Ovary (tissue), 9 donors: ENCODE measurements around the gene NDST4. TPM values are rescaled to one million over a fixed set of nuclear protein-coding genes. Genes with fewer than 3 reads are reported as not detected.

ENCODE experiments used
- DNase-seq, 5 donors: peaks; one replicate each; pipeline ENCODE4 v3.0.0-alpha.2; 2019 to 2020
- H3K27ac ChIP-seq, 2 donors: fragments of 200-600 bp; one replicate each; pipeline versions ENCODE4 v1.5.1 to v1.8.0; 2019 to 2022
- H3K27me3 ChIP-seq: fragments of 200-600 bp; one replicate; pipeline ENCODE4 v1.8.0; 2022
- H3K36me3 ChIP-seq: fragments of 200-600 bp; sonication (generic); one replicate; pipeline ENCODE4 v1.5.1; 2019
- H3K4me1 ChIP-seq: one replicate; pipeline ENCODE4 v1.8.1; 2013; ENCODE audit warnings: mild to moderate bottlenecking, moderate library complexity; ENCODE audit not compliant: insufficient read depth
- H3K4me3 ChIP-seq: fragments of 200-600 bp; sonication (generic); one replicate; pipeline ENCODE4 v1.5.1; 2017
- H3K9me3 ChIP-seq, 2 donors: fragments of 200-600 bp in 1 of 2; sonication (generic) in 1 of 2; one replicate each; pipeline versions ENCODE4 v1.5.1 to v1.8.1; 2013 to 2019; ENCODE audit warnings: mild to moderate bottlenecking in 1 of 2, moderate library complexity in 1 of 2
- CTCF ChIP-seq, 3 donors: fragments of 450-650 bp in 2 of 3; fragments of 200-600 bp in 1 of 3; IDR thresholded peaks; one replicate each; pipeline versions ENCODE4 v1.5.1 to v1.8.0; 2016 to 2022; ENCODE audit warnings: antibody characterized with exemption in 3 of 3, mild to moderate bottlenecking in 1 of 3
- EP300 ChIP-seq: sonication (generic); formaldehyde crosslinking; IDR thresholded peaks from one replicate; pipeline ENCODE4 v1.6.1; 2017; ENCODE audit warnings: antibody characterized with exemption
- POLR2A ChIP-seq: fragments of 450-650 bp; IDR thresholded peaks from one replicate; pipeline ENCODE4 v1.6.1; 2017; ENCODE audit warnings: antibody characterized with exemption, mild to moderate bottlenecking, moderate library complexity
- WGBS, 3 donors: extraction: QIAGEN DNeasy Blood & Tissue Kit in 1 of 3; methylation state at CpG; one replicate each; pipeline versions ENCODE4 v1.1.5 to v1.1.7; 2013 to 2017; 5-methylcytosine and 5-hydroxymethylcytosine counted together
- intact Hi-C, 4 donors: fragments of 100-400 bp; cut with DNase I; formaldehyde crosslinking; loops; one replicate each; pipeline versions ENCODE4 v1.11.0 to v1.15.1; 2022 to 2023
- polyA plus RNA-seq, 2 donors: library from polyadenylated mRNA; stranded (reverse); fragments of 200-250 nt in 1 of 2; fragments of 350-450 nt in 1 of 2; fragmentation: Illumina TruSeq in 1 of 2; extraction: RNeasy Lipid Tissue Mini Kit (QIAGEN cat#74804) in 1 of 2; gene quantifications; one replicate each; pipeline ENCODE4 v1.2.3, GENCODE V29; 2013 to 2014
- total RNA-seq, 7 donors: library from RNA; depleted of rRNA in 2 of 7; stranded (reverse); fragments of >200 nt in 2 of 7; fragmentation: NEBNext Ultra II Directional in 3 of 7; extraction: Animal tissue kit (Norgen Biotek cat#: 25700) in 3 of 7; gene quantifications; one replicate each; pipeline versions ENCODE4 v1.1.0 to v1.2.4, GENCODE V29; 2016 to 2023
- donor health status: DM: no; HTN: no; CAD: no; lungs with moderate emphysema.
- donor health status: DM: no; HTN: no; CAD: no.
- donor health status: Bipolar disorder and iron deficiency.
- donor health status: DM: yes; HTN: yes; CAD: no.
- donor health status: DM: no; HTN: no; CAD: no.
- donor health status: DM: yes; HTN: yes; CAD: no.

NDST4 gene
- total and polyA plus RNA-seq, 9 donors: 0.12 to 2.9 (median 0.72) TPM

- no peaks in the 10 kb centered on the region for H3K9me3 ChIP-seq
- no peaks in the 10 kb centered on the region for H3K36me3 ChIP-seq
- no peak for DNase-seq
- no peaks in the 10 kb centered on the region for H3K4me1 ChIP-seq
- TF ChIP-seq POLR2A: no peak
- no peak for TF ChIP-seq EP300
- no peak for TF ChIP-seq CTCF (IDR thresholded peaks at IDR 0.05)
- intact Hi-C loops: no loop called here
- WGBS, 3 donors: 39 to 64% (median 63%) methylated on average over 4 of the region's 4 CpGs
- H3K4me3 ChIP-seq: no peak overlapping the region
- H3K27me3 ChIP-seq: no peaks in the 10 kb centered on the region
- H3K27ac ChIP-seq: no peak overlapping the region
These were observed 301.7 kb downstream of the NDST4 start for GRCh38 chr4:114811564-114812301.

GRCh38 chr4:114807759-114808404 lies 305.5 kb downstream of the NDST4 start:
- no peaks in the 10 kb centered on the region for H3K9me3 ChIP-seq
- intact Hi-C loops: no loop called here
- DNase-seq: no peak
- WGBS, 3 donors: 63 to 65% (median 63%) methylated on average over 14 of the region's 14 CpGs
- H3K4me3 ChIP-seq: no peak overlapping the region
- no peaks in the 10 kb centered on the region for H3K36me3 ChIP-seq
- H3K27me3 ChIP-seq: no peaks in the 10 kb centered on the region
- H3K4me1 ChIP-seq: no peaks in the 10 kb centered on the region
- TF ChIP-seq POLR2A (no peak), CTCF (IDR thresholded peaks at IDR 0.05) (no peak), EP300 (no peak)
- H3K27ac ChIP-seq: no peak overlapping the region

- Histone ChIP-seq H3K36me3 (no peaks in the 10 kb centered on the region), H3K27me3 (no peaks in the 10 kb centered on the region), H3K4me3 (no peak overlapping the region), H3K4me1 (no peaks in the 10 kb centered on the region), H3K9me3 (no peaks in the 10 kb centered on the region), H3K27ac (no peak overlapping the region)
- DNase-seq: no peak
- TF ChIP-seq CTCF (IDR thresholded peaks at IDR 0.05): no peak
- no peak for TF ChIP-seq POLR2A
- TF ChIP-seq EP300: no peak
- 92 to 93% (median 93%) methylated on average over 8 of the region's 8 CpGs for WGBS, 3 donors
- intact Hi-C loops: no loop called here
These were observed 306.1 kb downstream of the NDST4 start for GRCh38 chr4:114807357-114807756.

- Histone ChIP-seq H3K4me3 (no peak overlapping the region), H3K9me3 (no peaks in the 10 kb centered on the region), H3K27ac (no peak overlapping the region), H3K4me1 (no peaks in the 10 kb centered on the region), H3K27me3 (no peaks in the 10 kb centered on the region), H3K36me3 (no peaks in the 10 kb centered on the region)
- no peak for DNase-seq
- 53 to 58% (median 56%) methylated on average over 5 of the region's 5 CpGs for WGBS, 3 donors
- TF ChIP-seq CTCF (IDR thresholded peaks at IDR 0.05): no peak
- TF ChIP-seq EP300: no peak
- no peak for TF ChIP-seq POLR2A
- intact Hi-C loops: no loop called here
These were observed 321.4 kb downstream of the NDST4 start for GRCh38 chr4:114791976-114792375.
